ENCODE results near the gene SEC24A.
"Not testable (repeated sequence)": the region's sequence is repeated elsewhere in the genome, so short reads cannot be mapped to it uniquely, and the experiment has no call there.

Gene SEC24A

DNA sequence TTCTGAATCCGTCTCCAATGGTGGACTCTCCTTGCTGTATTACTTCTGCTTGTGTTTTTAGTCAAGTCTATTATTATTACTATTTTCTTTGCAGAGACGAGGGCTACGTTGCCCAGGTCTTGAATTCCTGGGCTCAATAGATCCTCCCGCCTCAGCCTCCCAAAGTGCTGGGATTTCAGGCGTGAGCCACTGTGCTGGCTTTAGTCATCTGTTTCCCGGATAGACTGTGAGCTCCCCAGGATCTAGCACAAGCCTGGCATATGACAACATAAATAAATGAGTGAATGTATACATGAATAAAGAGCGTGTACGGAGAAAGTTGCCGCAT, 109.6 kb downstream of the SEC24A start:
- TF ChIP-seq, protein P1, sequence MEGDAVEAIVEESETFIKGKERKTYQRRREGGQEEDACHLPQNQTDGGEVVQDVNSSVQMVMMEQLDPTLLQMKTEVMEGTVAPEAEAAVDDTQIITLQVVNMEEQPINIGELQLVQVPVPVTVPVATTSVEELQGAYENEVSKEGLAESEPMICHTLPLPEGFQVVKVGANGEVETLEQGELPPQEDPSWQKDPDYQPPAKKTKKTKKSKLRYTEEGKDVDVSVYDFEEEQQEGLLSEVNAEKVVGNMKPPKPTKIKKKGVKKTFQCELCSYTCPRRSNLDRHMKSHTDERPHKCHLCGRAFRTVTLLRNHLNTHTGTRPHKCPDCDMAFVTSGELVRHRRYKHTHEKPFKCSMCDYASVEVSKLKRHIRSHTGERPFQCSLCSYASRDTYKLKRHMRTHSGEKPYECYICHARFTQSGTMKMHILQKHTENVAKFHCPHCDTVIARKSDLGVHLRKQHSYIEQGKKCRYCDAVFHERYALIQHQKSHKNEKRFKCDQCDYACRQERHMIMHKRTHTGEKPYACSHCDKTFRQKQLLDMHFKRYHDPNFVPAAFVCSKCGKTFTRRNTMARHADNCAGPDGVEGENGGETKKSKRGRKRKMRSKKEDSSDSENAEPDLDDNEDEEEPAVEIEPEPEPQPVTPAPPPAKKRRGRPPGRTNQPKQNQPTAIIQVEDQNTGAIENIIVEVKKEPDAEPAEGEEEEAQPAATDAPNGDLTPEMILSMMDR (IDR thresholded peaks at IDR 0.05; ENCODE audit: insufficient read depth, missing control alignments), result no peak
- DNase-seq (ENCODE audit: insufficient read length, low spot score), result no peak

DNA sequence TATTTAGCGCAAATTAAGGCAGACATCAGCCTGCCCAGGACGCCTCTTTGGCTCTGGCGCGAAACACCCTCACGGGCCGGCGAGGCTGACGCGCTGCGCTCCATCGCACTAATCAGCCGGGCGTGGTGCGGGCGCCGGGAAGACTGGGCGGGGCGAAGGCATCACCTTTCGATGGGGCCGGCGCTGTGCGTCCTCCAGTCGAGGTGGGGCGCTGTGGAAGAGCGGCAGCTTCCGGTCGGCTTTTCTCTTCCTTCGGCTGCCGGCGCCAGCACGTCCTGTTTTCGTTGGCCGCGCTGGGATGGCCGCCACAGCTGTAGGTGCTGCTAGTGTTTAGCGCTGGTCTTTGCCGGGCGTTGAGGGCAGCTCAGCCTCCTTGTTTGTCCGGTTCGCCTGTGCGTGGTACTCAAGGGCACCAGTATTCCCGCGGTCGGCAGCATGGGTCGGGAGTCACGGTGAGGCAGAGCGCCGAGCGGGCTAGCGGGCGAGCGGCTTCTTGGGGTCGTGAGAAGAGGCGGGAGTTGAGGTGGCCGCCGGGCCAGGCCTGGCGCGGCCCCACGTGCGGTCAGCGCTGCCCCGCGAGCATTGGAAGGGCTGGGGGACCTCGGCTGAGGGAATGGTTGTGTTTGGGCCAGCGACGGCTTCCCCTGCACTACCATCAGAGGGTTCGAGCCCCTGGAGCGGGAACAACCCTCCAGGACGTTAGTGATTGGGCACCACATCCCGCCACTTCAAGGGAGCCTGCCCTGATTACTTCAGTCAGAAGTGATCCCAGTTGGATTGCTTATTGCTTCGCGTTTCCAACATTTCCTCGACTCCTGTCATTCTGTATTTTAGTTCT, 110.1 kb downstream of the SEC24A start, which contains the start of gene DDX46:
Gene DDX46, plus strand, starts transcription at position 276 of the 838 bp plus-strand sequence. Its CDS starts 160 bp downstream, at position 436.
- DNase-seq (ENCODE audit: insufficient read length, low spot score), result peak; percentile 85
- TF ChIP-seq, protein P1 (IDR thresholded peaks at IDR 0.05; ENCODE audit: insufficient read depth, missing control alignments), result peak; percentile 77
- FAIRE-seq, result no peak

More for the DNA sequence above, 109.6 kb downstream of the SEC24A start:
- no peak for FAIRE-seq

DNA sequence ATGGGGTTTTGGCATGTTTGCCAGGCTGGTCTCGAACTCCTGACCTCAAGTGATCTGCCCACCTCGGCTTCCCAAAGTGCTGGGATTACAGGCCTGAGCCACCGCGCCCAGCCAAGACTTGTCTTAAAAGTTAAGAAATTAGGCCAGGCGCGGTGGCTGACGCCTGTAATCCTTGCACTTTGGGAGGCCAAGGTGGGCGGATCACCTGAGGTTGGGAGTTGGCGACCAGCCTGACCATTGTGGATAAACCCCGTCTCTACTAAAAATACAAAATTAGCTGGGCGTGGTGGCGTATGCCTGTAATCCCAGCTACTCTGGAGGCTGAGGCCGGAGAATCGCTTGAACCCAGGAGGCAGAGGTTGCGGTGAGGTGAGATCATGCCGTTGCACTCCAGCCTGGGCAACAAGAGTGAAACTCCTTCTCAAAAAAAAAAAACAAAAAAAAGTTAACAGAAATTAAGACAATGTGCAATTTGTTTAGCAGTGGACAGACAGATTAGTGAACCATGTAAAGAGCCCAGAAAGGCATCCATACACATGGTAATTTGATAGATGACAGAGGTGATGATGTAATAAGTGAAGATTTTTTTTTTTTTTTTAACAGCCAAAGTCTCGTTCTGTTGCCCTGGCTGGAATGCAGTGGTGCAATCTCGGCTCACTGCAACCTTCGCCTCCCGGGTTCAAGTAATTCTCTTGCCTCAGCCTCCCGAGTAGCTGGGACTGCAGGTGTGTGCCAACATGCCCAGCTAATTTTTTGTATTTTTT, 119.1 kb downstream of the SEC24A start:
- not testable (repeated sequence) for DNase-seq (ENCODE audit: insufficient read length, low spot score); FAIRE-seq

DNA sequence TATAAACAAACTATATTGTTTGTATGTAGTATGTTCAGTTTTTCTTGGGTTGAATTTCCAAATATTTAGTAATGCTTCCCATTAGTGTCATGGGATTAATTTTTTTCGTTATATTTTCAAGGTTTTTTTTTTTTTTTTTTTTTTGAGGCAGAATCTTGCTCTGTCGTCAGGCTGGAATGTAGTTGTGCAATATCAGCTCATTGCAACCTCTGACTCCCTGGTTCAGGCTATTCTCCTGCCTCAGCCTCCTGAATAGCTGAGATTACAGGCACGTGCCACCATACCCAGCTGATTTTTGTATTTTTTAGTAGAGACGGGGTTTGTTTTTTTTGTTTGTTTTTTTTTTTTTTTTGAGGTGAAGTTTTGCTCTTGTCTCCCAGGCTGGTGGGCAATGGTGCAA, 120.6 kb downstream of the SEC24A start:
- FAIRE-seq (no peak), DNase-seq (ENCODE audit: insufficient read length, low spot score) (no peak)
- TF ChIP-seq, protein P1 (IDR thresholded peaks at IDR 0.05; ENCODE audit: insufficient read depth, missing control alignments), result no peak

DNA sequence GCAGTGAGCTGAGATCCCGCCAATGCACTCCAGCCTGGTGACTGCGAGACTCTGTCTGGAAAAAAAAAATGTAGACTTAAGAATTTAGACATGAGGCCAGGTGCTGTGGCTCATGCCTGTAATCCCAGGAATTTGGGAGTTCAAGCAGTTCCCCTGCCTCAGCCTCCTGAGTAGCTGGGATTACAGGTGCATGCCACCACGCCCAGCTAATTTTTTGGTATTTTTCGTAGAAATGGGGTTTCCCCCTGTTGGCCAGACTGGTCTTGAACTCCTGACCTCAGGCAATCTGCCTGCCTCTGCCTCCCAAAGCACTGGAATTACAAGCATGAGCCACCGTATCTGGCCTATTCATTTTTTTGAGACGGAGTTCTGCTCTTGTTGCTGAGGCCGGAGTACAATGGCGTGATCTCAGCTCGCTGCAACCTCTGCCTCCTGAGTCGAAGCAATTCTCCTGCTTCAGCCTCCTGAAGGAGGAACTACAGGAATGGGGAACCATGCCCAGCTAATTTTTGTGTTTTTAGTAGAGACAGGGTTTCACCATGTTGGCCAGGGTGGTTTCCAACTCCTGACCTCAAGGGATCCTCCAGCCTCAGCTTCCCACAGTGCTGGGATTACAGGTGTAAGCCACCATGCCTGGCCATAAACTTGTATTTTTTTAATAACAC, 124.0 kb downstream of the SEC24A start:
- no peak for FAIRE-seq
- TF ChIP-seq, protein P1 (IDR thresholded peaks at IDR 0.05; ENCODE audit: insufficient read depth, missing control alignments), result no peak
- DNase-seq (ENCODE audit: insufficient read length, low spot score), result no peak

DNA sequence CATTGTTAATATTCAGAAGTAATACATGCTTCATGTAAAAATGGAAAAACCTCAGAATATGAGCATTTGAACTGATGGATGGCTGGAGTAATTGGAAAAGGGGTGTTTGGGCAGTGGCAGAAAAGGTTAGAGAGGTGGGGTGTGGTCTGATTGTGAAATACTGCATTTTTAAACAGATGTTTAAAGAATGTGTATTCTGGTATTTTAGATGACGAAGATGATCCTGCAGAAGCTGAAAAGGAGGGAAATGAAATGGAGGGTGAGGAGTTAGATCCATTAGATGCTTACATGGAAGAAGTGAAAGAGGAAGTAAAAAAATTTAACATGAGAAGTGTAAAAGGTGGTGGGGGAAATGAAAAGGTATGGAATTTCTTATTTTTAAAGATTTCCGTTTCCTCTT, 128.8 kb downstream of the SEC24A start:
- DNase-seq (ENCODE audit: insufficient read length, low spot score), result no peak
- TF ChIP-seq, protein P1 (IDR thresholded peaks at IDR 0.05; ENCODE audit: insufficient read depth, missing control alignments), result no peak
- no peak for FAIRE-seq
